Osteoblast (primary cell): ENCODE data around the gene KRTAP20-4. TPM values are rescaled to one million over a fixed set of nuclear protein-coding genes. Genes with fewer than 3 reads are reported as not detected.

Experiments used
- DNase-seq: peaks from one replicate; pipeline ENCODE4 v3.0.0; 2011; ENCODE audit warnings: low spot score, mixed read lengths; ENCODE audit not compliant: insufficient read length; ENCODE audit errors: missing footprints
- H2AFZ ChIP-seq: 2 replicates; pipeline ENCODE4 v1.6.0; 2011; ENCODE audit warnings: mild to moderate bottlenecking, low read length
- H3K27ac ChIP-seq: 2 replicates; pipeline ENCODE4 v1.5.1; 2011; ENCODE audit warnings: mild to moderate bottlenecking, low read depth, low read length, moderate library complexity
- H3K27me3 ChIP-seq: 2 replicates; pipeline ENCODE4 v1.6.0; 2012; ENCODE audit warnings: mild to moderate bottlenecking, control low read depth, inconsistent platforms, low read length, moderate library complexity; ENCODE audit not compliant: insufficient read depth
- H3K36me3 ChIP-seq: 2 replicates; pipeline ENCODE4 v1.5.1; 2011; ENCODE audit warnings: mild to moderate bottlenecking, low read length, control low read depth, moderate library complexity; ENCODE audit not compliant: insufficient read depth
- H3K4me1 ChIP-seq: 2 replicates; pipeline ENCODE4 v1.5.1; 2011; ENCODE audit warnings: mild to moderate bottlenecking, low read length, control low read depth, moderate library complexity; ENCODE audit not compliant: insufficient read depth
- H3K4me2 ChIP-seq: 2 replicates; pipeline ENCODE4 v1.6.0; 2011; ENCODE audit warnings: mild to moderate bottlenecking, low read length; ENCODE audit not compliant: insufficient read depth
- H3K4me3 ChIP-seq: fragments of 200-600 bp; sonication (generic); 3 replicates; pipeline ENCODE4 v1.5.1; 2012; ENCODE audit warnings: mild to moderate bottlenecking, low read length, inconsistent platforms; ENCODE audit not compliant: insufficient read depth
- H3K79me2 ChIP-seq: 2 replicates; pipeline ENCODE4 v1.6.0; 2012; ENCODE audit warnings: mild to moderate bottlenecking, low read length, control low read depth, inconsistent platforms; ENCODE audit not compliant: insufficient read depth
- H3K9me3 ChIP-seq: 2 replicates; pipeline ENCODE4 v1.5.1; 2011; ENCODE audit warnings: low read depth, low read length, control low read depth
- H4K20me1 ChIP-seq: 2 replicates; pipeline ENCODE4 v1.6.0; 2012; ENCODE audit warnings: mild to moderate bottlenecking, low read length, control low read depth; ENCODE audit not compliant: insufficient read depth
- CTCF ChIP-seq: IDR thresholded peaks from 2 replicates; pipeline ENCODE4 v1.5.1; 2011; ENCODE audit warnings: mild to moderate bottlenecking, low read depth, low read length, moderate library complexity; ENCODE audit errors: extremely low read depth
- total RNA-seq: library from RNA; depleted of rRNA; stranded (reverse); fragments of >200 nt; gene quantifications from 2 replicates; pipeline ENCODE4 v1.2.3, GENCODE V29; 2012

KRTAP20-4 gene
- total RNA-seq, 1 donor: not detected

GRCh38 chr21:30625449-30626165 is 5.2 kb downstream of the KRTAP20-4 start:
- TF ChIP-seq CTCF: no peak
- Histone ChIP-seq H4K20me1 (no peaks in the 10 kb centered on the region), H2AFZ (no peak overlapping the region), H3K9me3 (no peaks in the 10 kb centered on the region), H3K79me2 (no peaks in the 10 kb centered on the region), H3K4me1 (no peaks in the 10 kb centered on the region), H3K4me2 (no peak overlapping the region), H3K27me3 (no peaks in the 10 kb centered on the region), H3K4me3 (no peak overlapping the region), H3K27ac (no peak overlapping the region), H3K36me3 (no peaks in the 10 kb centered on the region)
- DNase-seq: no peak

- Histone ChIP-seq H3K27me3 (no peaks in the 10 kb centered on the region), H2AFZ (no peak overlapping the region), H3K4me1 (no peaks in the 10 kb centered on the region), H3K4me3 (no peak overlapping the region), H4K20me1 (no peaks in the 10 kb centered on the region), H3K36me3 (no peaks in the 10 kb centered on the region), H3K27ac (no peak overlapping the region), H3K9me3 (no peaks in the 10 kb centered on the region), H3K4me2 (no peak overlapping the region), H3K79me2 (no peaks in the 10 kb centered on the region)
- no peak for TF ChIP-seq CTCF
- DNase-seq: no peak
Measured at GRCh38 chr21:30628109-30628508, 7.7 kb downstream of the KRTAP20-4 start.

GRCh38 chr21:30629200-30629599 is 8.8 kb downstream of the KRTAP20-4 start:
- no peak for DNase-seq
- no peaks in the 10 kb centered on the region for H3K36me3 ChIP-seq

More at GRCh38 chr21:30629200-30629599, 8.8 kb downstream of the KRTAP20-4 start:
- Histone ChIP-seq H4K20me1 (no peaks in the 10 kb centered on the region), H3K27me3 (no peaks in the 10 kb centered on the region), H2AFZ (no peak overlapping the region), H3K27ac (no peak overlapping the region), H3K4me2 (no peak overlapping the region), H3K79me2 (no peaks in the 10 kb centered on the region), H3K9me3 (no peaks in the 10 kb centered on the region), H3K4me3 (no peak overlapping the region), H3K4me1 (no peaks in the 10 kb centered on the region)
- no peak for TF ChIP-seq CTCF
